H1 (cell line): ENCODE results near the gene BRMS1. TPM values are rescaled to one million over a fixed set of nuclear protein-coding genes. Genes with fewer than 3 reads are reported as not detected.
A peak's percentile ranks its signal among the peaks of the same experiment; 100 is the strongest.

ENCODE experiments used
- CTCF ChIA-PET: fragments of 300-600 bp; sonication (Branson Sonifier 250); formaldehyde crosslinking; loops from one replicate; lab custom pipeline; 2021; ENCODE audit not compliant: partially characterized antibody; lab: Charles Lee
- POLR2A ChIA-PET: fragments of 300-600 bp; sonication (Branson Sonifier 250); formaldehyde crosslinking; loops from one replicate; lab custom pipeline; 2021; ENCODE audit warnings: inconsistent platforms; ENCODE audit not compliant: partially characterized antibody; lab: Charles Lee
- DNase-seq, 2 experiments: peaks; one replicate each; pipeline versions ENCODE4 v3.0.0 to v3.0.0-alpha.2; 2010 to 2022; ENCODE audit warnings: low spot score in 2 of 2, low read depth in 1 of 2, mixed read lengths in 1 of 2
- FAIRE-seq: peaks from 2 replicates; lab custom pipeline; 2011; peaks lifted over from hg19 to GRCh38; lab: Jason Lieb, UNC
- H2AFZ ChIP-seq: 2 replicates; pipeline ENCODE4 v1.8.1; 2012; ENCODE audit warnings: low read length, inconsistent platforms
- H2AK5ac ChIP-seq: 2 replicates; pipeline ENCODE4 v1.6.1; 2013; ENCODE audit warnings: low read depth, low read length
- H2BK120ac ChIP-seq: replicated peaks from 2 replicates; pipeline ENCODE3; 2013; ENCODE audit warnings: low read depth, low read length, inconsistent platforms
- H2BK12ac ChIP-seq: 2 replicates; pipeline ENCODE4 v1.6.1; 2013; ENCODE audit warnings: low read depth, low read length
- H2BK15ac ChIP-seq: 2 replicates; pipeline ENCODE4 v1.6.1; 2013; ENCODE audit warnings: low read length
- H2BK20ac ChIP-seq: 2 replicates; pipeline ENCODE4 v1.6.1; 2013; ENCODE audit warnings: low read length
- H2BK5ac ChIP-seq: 2 replicates; pipeline ENCODE4 v1.6.1; 2013; ENCODE audit warnings: low read depth, low read length
- H3K14ac ChIP-seq: 2 replicates; pipeline ENCODE4 v1.6.1; 2013; ENCODE audit warnings: inconsistent platforms; ENCODE audit not compliant: insufficient read length
- H3K18ac ChIP-seq: 2 replicates; pipeline ENCODE4 v1.6.1; 2013; ENCODE audit warnings: low read length; ENCODE audit errors: extremely low read depth
- H3K23ac ChIP-seq: 2 replicates; pipeline ENCODE4 v1.6.1; 2013; ENCODE audit warnings: inconsistent platforms; ENCODE audit not compliant: insufficient read length
- H3K23me2 ChIP-seq: 2 replicates; pipeline ENCODE4 v1.6.1; 2013; ENCODE audit warnings: low read depth, low read length
- H3K27ac ChIP-seq: 2 replicates; pipeline ENCODE4 v1.6.1; 2011; ENCODE audit warnings: low read depth, low read length, inconsistent platforms
- H3K27me3 ChIP-seq, 4 experiments: replicated peaks in 1 of 4; 1 replicate in 1 of 4; 2 replicates in 3 of 4; pipeline versions ENCODE4 v1.6.1 to v1.8.1; 2011 to 2013; ENCODE audit warnings: low read length in 3 of 4, mild to moderate bottlenecking in 3 of 4, inconsistent platforms in 2 of 4, mixed read lengths in 2 of 4, moderate library complexity in 1 of 4; ENCODE audit not compliant: control insufficient read depth in 3 of 4, insufficient read depth in 3 of 4; ENCODE audit errors: extremely low read depth in 1 of 4
- H3K36me3 ChIP-seq, 4 experiments: 2 replicates each; pipeline versions ENCODE4 v1.6.1 to v1.8.1; 2011 to 2013; ENCODE audit warnings: mild to moderate bottlenecking in 4 of 4, low read length in 3 of 4, moderate library complexity in 2 of 4, control low read depth in 1 of 4, inconsistent platforms in 1 of 4; ENCODE audit not compliant: insufficient read depth in 4 of 4, control insufficient read depth in 2 of 4
- H3K4ac ChIP-seq: replicated peaks from 2 replicates; pipeline ENCODE3; 2013; ENCODE audit warnings: low read length, low read depth, mixed read lengths, inconsistent platforms; ENCODE audit not compliant: insufficient read length
- H3K4me1 ChIP-seq, 4 experiments: replicated peaks in 1 of 4; 1 replicate in 1 of 4; 2 replicates in 3 of 4; pipeline versions ENCODE4 v1.6.1 to v1.8.1; 2011 to 2013; ENCODE audit warnings: low read length in 3 of 4, inconsistent platforms in 2 of 4, mixed read lengths in 1 of 4; ENCODE audit not compliant: insufficient read depth in 4 of 4, control insufficient read depth in 3 of 4
- H3K4me2 ChIP-seq, 2 experiments: 2 replicates each; pipeline versions ENCODE4 v1.6.1 to v1.8.1; 2011 to 2013; ENCODE audit warnings: low read depth in 2 of 2, low read length in 2 of 2, control low read depth in 1 of 2, inconsistent platforms in 1 of 2, mild to moderate bottlenecking in 1 of 2; ENCODE audit not compliant: insufficient read depth in 1 of 2
- H3K4me3 ChIP-seq, 4 experiments: fragments of 200-600, 300-600 bp in 1 of 4; sonication (generic), shearing (Covaris generic), sonication (Bioruptor Twin) in 1 of 4; 2 replicates each; pipeline versions ENCODE4 v1.5.1 to v1.8.1; 2011 to 2016; ENCODE audit warnings: low read length in 4 of 4, low read depth in 3 of 4, control low read depth in 2 of 4, inconsistent platforms in 2 of 4, mild to moderate bottlenecking in 2 of 4, mixed read lengths in 1 of 4, moderate library complexity in 1 of 4; ENCODE audit not compliant: insufficient read depth in 2 of 4; ENCODE audit errors: extremely low read depth in 1 of 4
- H3K56ac ChIP-seq: replicated peaks from 2 replicates; pipeline ENCODE3; 2013; ENCODE audit warnings: low read depth, mild to moderate bottlenecking, mixed read lengths, low read length, inconsistent platforms; ENCODE audit not compliant: insufficient read length
- H3K79me1 ChIP-seq: 2 replicates; pipeline ENCODE4 v1.6.1; 2013; ENCODE audit warnings: low read depth, low read length, control low read depth
- H3K79me2 ChIP-seq, 2 experiments: 2 replicates each; pipeline versions ENCODE4 v1.6.1 to v1.8.1; 2012 to 2013; ENCODE audit warnings: low read length in 2 of 2, mild to moderate bottlenecking in 2 of 2, inconsistent platforms in 1 of 2; ENCODE audit not compliant: insufficient read depth in 2 of 2, control insufficient read depth in 1 of 2
- H3K9ac ChIP-seq, 4 experiments: replicated peaks in 1 of 4; 1 replicate in 1 of 4; 2 replicates in 3 of 4; pipeline versions ENCODE4 v1.6.1 to v1.8.1; 2011 to 2013; ENCODE audit warnings: low read depth in 3 of 4, low read length in 3 of 4, control low read depth in 2 of 4, mild to moderate bottlenecking in 2 of 4, moderate library complexity in 2 of 4, inconsistent platforms in 1 of 4; ENCODE audit errors: extremely low read depth in 1 of 4
- H3K9me3 ChIP-seq, 2 experiments: 2 replicates each; pipeline versions ENCODE4 v1.6.1 to v1.8.1; 2012 to 2013; ENCODE audit warnings: mild to moderate bottlenecking in 2 of 2, moderate library complexity in 2 of 2, control low read depth in 1 of 2, inconsistent platforms in 1 of 2, low read depth in 1 of 2, low read length in 1 of 2, mixed read lengths in 1 of 2; ENCODE audit not compliant: insufficient read depth in 2 of 2
- H4K20me1 ChIP-seq, 2 experiments: replicated peaks in 1 of 2; 2 replicates each; pipeline versions ENCODE3 to v1.8.1; 2011 to 2013; ENCODE audit warnings: inconsistent platforms in 2 of 2, low read length in 2 of 2, mild to moderate bottlenecking in 1 of 2; ENCODE audit not compliant: insufficient read depth in 2 of 2, control insufficient read depth in 1 of 2
- H4K5ac ChIP-seq: 2 replicates; pipeline ENCODE4 v1.6.1; 2013; ENCODE audit warnings: low read length, low read depth, mixed read lengths, inconsistent platforms; ENCODE audit not compliant: insufficient read length
- H4K8ac ChIP-seq: 2 replicates; pipeline ENCODE4 v1.8.0; 2013; ENCODE audit warnings: mild to moderate bottlenecking, moderate library complexity, low read length, inconsistent platforms; ENCODE audit not compliant: insufficient read depth; ENCODE audit errors: extremely low read depth
- H4K91ac ChIP-seq: replicated peaks from 2 replicates; pipeline ENCODE3; 2013; ENCODE audit warnings: low read length, mixed read lengths, inconsistent platforms; ENCODE audit not compliant: insufficient read length
- E2F6 ChIP-seq: IDR thresholded peaks from 2 replicates; pipeline ENCODE4 v1.6.1; 2012; ENCODE audit warnings: inconsistent platforms
- FOSL1 ChIP-seq: IDR thresholded peaks from 2 replicates; pipeline ENCODE4 v1.6.1; 2011; ENCODE audit warnings: mild to moderate bottlenecking, low read depth, low read length, moderate library complexity; ENCODE audit not compliant: insufficient read depth
- MAFK ChIP-seq: IDR thresholded peaks from 2 replicates; pipeline ENCODE4 v1.6.1; 2012; ENCODE audit warnings: low read depth, mild to moderate bottlenecking, improper control_type of control experiment, low read length
- MAX ChIP-seq: IDR thresholded peaks from 2 replicates; pipeline ENCODE4 v1.6.1; 2012; ENCODE audit warnings: inconsistent platforms
- NRF1 ChIP-seq: IDR thresholded peaks from 2 replicates; pipeline ENCODE4 v1.6.1; 2011; ENCODE audit warnings: mild to moderate bottlenecking, low read depth, low read length, improper control_type of control experiment
- POLR2A ChIP-seq, 2 experiments: IDR thresholded peaks; 1 replicate in 1 of 2; 2 replicates in 1 of 2; pipeline ENCODE4 v1.6.1; 2011; ENCODE audit warnings: low read depth in 2 of 2, low read length in 2 of 2, mild to moderate bottlenecking in 2 of 2; ENCODE audit errors: control extremely low read depth in 1 of 2
- SIX5 ChIP-seq: IDR thresholded peaks from 2 replicates; pipeline ENCODE4 v1.6.1; 2011; ENCODE audit warnings: mild to moderate bottlenecking, low read depth, low read length
- TAF1 ChIP-seq: IDR thresholded peaks from 2 replicates; pipeline ENCODE4 v1.6.1; 2011; ENCODE audit warnings: mild to moderate bottlenecking, low read depth, low read length
- TBP ChIP-seq: IDR thresholded peaks from 2 replicates; pipeline ENCODE4 v1.6.1; 2011; ENCODE audit warnings: low read depth, low read length, improper control_type of control experiment
- WGBS, 2 experiments: shearing (Covaris generic) in 1 of 2; methylation state at CpG; one replicate each; pipeline versions ENCODE4 v1.1.6 to v1.1.7; 2013 to 2015; ENCODE audit warnings: low lambda C conversion rate in 2 of 2, mixed read lengths in 2 of 2, inconsistent platforms in 1 of 2, low coverage in 1 of 2, missing lambda C conversion rate in 1 of 2; ENCODE audit not compliant: insufficient replicate concordance in 2 of 2, insufficient coverage in 1 of 2, insufficient read length in 1 of 2; ENCODE audit errors: extremely low coverage in 1 of 2, missing lambda C conversion rate in 1 of 2; 5-methylcytosine and 5-hydroxymethylcytosine counted together
- polyA plus RNA-seq, 7 experiments: library from polyadenylated mRNA; depleted of rRNA in 3 of 7; stranded (reverse) in 5 of 7; unstranded in 2 of 7; fragments of >200 nt in 5 of 7; fragments of 200-250 nt in 2 of 7; gene quantifications; 1 replicate in 5 of 7; 2 replicates in 1 of 7; 4 replicates in 1 of 7; pipeline versions ENCODE4 v1.2.1 to v1.2.3, GENCODE V29; 2011 to 2013; ENCODE audit warnings: missing spikeins in 2 of 7, mixed read lengths in 2 of 7
- total RNA-seq: library from RNA; stranded (reverse); fragmentation: NEBNext Ultra II Directional; extraction: Animal tissue kit (Norgen Biotek cat#: 25700); gene quantifications from 2 replicates; pipeline ENCODE4 v1.2.1, GENCODE V29; 2021

Gene BRMS1
- total and polyA plus RNA-seq, 2 of the 8 experiments (the other 6 are each of a cell fraction or from before 2014, with no cell fraction given) = 39.2 to 46.1 TPM

GRCh38 chr11:66336234-66337102 lies 8.4 kb downstream of the BRMS1 start, which contains the start of gene RIN1:
TSS of gene RIN1 (minus strand) at chr11:66336434. CDS start at chr11:66336402, 32 bp downstream.
- Histone ChIP-seq H3K36me3 (peaks cover 0 to 5% (median 3%) of the 10 kb centered on the region in 4 experiments; a peak in 4 of 8 replicates), H3K4me2 (peak within 1 kb of the TSS; percentile 68 to 81), H3K79me1 (0 out of 2 replicates have a peak, but pooled peaks cover under 1% of the 10 kb centered on the region), H3K4me1 (peaks cover 0 to 20% (median 14%) of the 10 kb centered on the region in 4 experiments; a peak in 6 of 7 replicates), H3K23me2 (no peaks in the 10 kb centered on the region; the same call in 1 of the 2 replicates), H3K9ac (peak within 1 kb of the TSS in 1 of 4 experiments; percentile 29; a peak in 2 of 7 replicates), H3K4me3 (peak within 1 kb of the TSS; percentile 1 to 62 (median 48); a peak in 7 of 8 replicates), H2BK15ac (peak within 1 kb of the TSS; percentile 98), H3K14ac (no peak within 1 kb of the TSS), H2AFZ (peak within 1 kb of the TSS; percentile 27; the same call in 1 of the 2 replicates), H4K8ac (peak within 1 kb of the TSS; percentile 79; the same call in 1 of the 2 replicates), H4K20me1 (peaks cover 0 to under 1% of the 10 kb centered on the region in 2 experiments), H3K18ac (peak within 1 kb of the TSS; percentile 78), H2BK20ac (peak within 1 kb of the TSS; percentile 48; the same call in 1 of the 2 replicates), H3K23ac (no peak within 1 kb of the TSS), H3K4ac (peak within 1 kb of the TSS; percentile 44), H2BK5ac (peak within 1 kb of the TSS; percentile 85; the same call in 1 of the 2 replicates), H2AK5ac (peak within 1 kb of the TSS; percentile 93; the same call in 1 of the 2 replicates), H3K27me3 (no peaks in the 10 kb centered on the region; a peak in 2 of 7 replicates), H4K5ac (no peak within 1 kb of the TSS), H2BK12ac (peak within 1 kb of the TSS; percentile 75; the same call in 1 of the 2 replicates), H4K91ac (peak within 1 kb of the TSS; percentile 20), H3K9me3 (no peaks in the 10 kb centered on the region), H2BK120ac (no peak within 1 kb of the TSS), H3K79me2 (no peaks in the 10 kb centered on the region), H3K56ac (no peak within 1 kb of the TSS), H3K27ac (0 out of 2 replicates have a peak within 1 kb of the TSS, but pooled peaks have one; percentile 20)
- peak; percentile 94 for FAIRE-seq
- WGBS, 2 experiments = 26% methylated on average over 21 of the region's 22 CpGs; no CpG with 5 or more reads in 1 of the 2 experiments
- POLR2A ChIA-PET = interaction anchor here (0.6 to 8.5 kb wide), 12 partner anchors 10 to 69 kb away, joined by 3 to 61 read pairs (median 7); partner anchors contain the start of genes B4GAT1, BRMS1 and CD248
- peak in 1 of 2 experiments; percentile 77 for DNase-seq
- CTCF ChIA-PET = interaction anchor here (0.6 to 8.7 kb wide), 15 partner anchors 9 to 730 kb away, joined by 3 to 242 read pairs (median 9); partner anchors contain the start of genes BRMS1, CD248 and YIF1A
- peak; percentile 72; the same call in 1 of the 2 replicates for TF ChIP-seq MAX
- TF ChIP-seq MAFK = no peak
- no peak; a peak in 1 of 3 replicates for TF ChIP-seq POLR2A (IDR thresholded peaks at IDR 0.05; ENCODE audit: control extremely low read depth in 1 of 2, low read depth in 2 of 2, low read length in 2 of 2)
- TF ChIP-seq TAF1 = 0 out of 2 replicates have a peak, but pooled peaks have one; percentile 3
- peak; percentile 49 for TF ChIP-seq E2F6
- no peak for TF ChIP-seq FOSL1
- no peak for TF ChIP-seq SIX5
- no peak for TF ChIP-seq TBP
- no peak for TF ChIP-seq NRF1
